CD4-positive, alpha-beta T cell (primary cell): Measurements from ENCODE around the gene SH3BP1. TPM values are rescaled to one million over a fixed set of nuclear protein-coding genes. Genes with fewer than 3 reads are reported as not detected.

Experiments used
- ATAC-seq: fragments of 200-7000 bp; cut with Tn5 transposase; one replicate; pipeline ENCODE4 v1.10.0; 2022; ENCODE audit warnings: mild to moderate bottlenecking; ENCODE audit not compliant: poor library complexity
- CTCF ChIA-PET: fragments of 350-600 bp; sonication (Branson Sonifier 250); formaldehyde crosslinking; loops from one replicate; lab custom pipeline; 2021; ENCODE audit warnings: antibody characterized with exemption, inconsistent platforms; lab: Charles Lee
- POLR2A ChIA-PET: fragments of 350-600 bp; sonication (Branson Sonifier 250); formaldehyde crosslinking; loops from one replicate; lab custom pipeline; 2021; ENCODE audit warnings: antibody characterized with exemption, inconsistent platforms; lab: Charles Lee
- DNase-seq, 14 experiments: peaks; one replicate each; pipeline ENCODE4 v3.0.0-alpha.2; 2013 to 2020; ENCODE audit warnings: mixed read lengths in 2 of 14
- H3K27ac ChIP-seq, 2 donors: one replicate each; pipeline versions ENCODE4 v1.5.1 to v1.7.0; 2013; ENCODE audit warnings: low read length in 2 of 2, low read depth in 1 of 2, mild to moderate bottlenecking in 1 of 2
- H3K27me3 ChIP-seq, 2 experiments: 1 replicate in 1 of 2; 2 replicates in 1 of 2; pipeline versions ENCODE4 v1.6.1 to v1.7.0; 2013; ENCODE audit warnings: low read length in 2 of 2, control low read depth in 1 of 2, mild to moderate bottlenecking in 1 of 2, moderate library complexity in 1 of 2; ENCODE audit not compliant: insufficient read depth in 2 of 2, control insufficient read depth in 1 of 2
- H3K36me3 ChIP-seq: one replicate; pipeline ENCODE4 v1.6.1; 2013; ENCODE audit warnings: low read length, control low read depth; ENCODE audit not compliant: insufficient read depth
- H3K4me1 ChIP-seq: one replicate; pipeline ENCODE4 v1.6.1; 2013; ENCODE audit warnings: low read length, control low read depth; ENCODE audit not compliant: insufficient read depth
- H3K4me3 ChIP-seq: one replicate; pipeline ENCODE4 v1.5.1; 2013; ENCODE audit warnings: mild to moderate bottlenecking, low read length, moderate library complexity
- H3K9me3 ChIP-seq, 2 experiments: 1 replicate in 1 of 2; 2 replicates in 1 of 2; pipeline versions ENCODE4 v1.6.1 to v1.7.0; 2013; ENCODE audit warnings: low read length in 2 of 2, mild to moderate bottlenecking in 2 of 2, control low read depth in 1 of 2, moderate library complexity in 1 of 2; ENCODE audit not compliant: control insufficient read depth in 1 of 2, insufficient read depth in 1 of 2
- H3K27ac Mint-ChIP-seq: one replicate; pipeline ENCODE4 v1.8.0; 2020; ENCODE audit warnings: mixed read lengths
- H3K27me3 Mint-ChIP-seq: one replicate; pipeline ENCODE4 v1.8.0; 2021; ENCODE audit warnings: mixed read lengths
- H3K36me3 Mint-ChIP-seq: one replicate; pipeline ENCODE4 v1.8.0; 2021; ENCODE audit warnings: low read depth, mixed read lengths
- H3K4me1 Mint-ChIP-seq: one replicate; pipeline ENCODE4 v1.8.0; 2021; ENCODE audit warnings: low read depth, mixed read lengths
- H3K4me3 Mint-ChIP-seq: one replicate; pipeline ENCODE4 v1.8.0; 2020; ENCODE audit warnings: mild to moderate bottlenecking, mixed read lengths
- H3K9me3 Mint-ChIP-seq: one replicate; pipeline ENCODE4 v1.8.0; 2020; ENCODE audit warnings: mixed read lengths
- intact Hi-C, 2 experiments: fragments of 100-400 bp; cut with DNase I in 1 of 2; cut with micrococcal nuclease in 1 of 2; formaldehyde crosslinking; loops; one replicate each; pipeline versions ENCODE4 v1.15.1 to v1.9.0; 2023 to 2025; cut with DNase I, micrococcal nuclease
- total RNA-seq, 174 experiments: library from RNA in 2 of 174; stranded (reverse) in 2 of 174; gene quantifications; one replicate each; pipeline ENCODE4 v1.2.3 and lab custom pipeline; 2021 to 2026
- TF ChIP-seq, protein P1 (sequence below): fragments of 200-600 bp; IDR thresholded peaks from one replicate; pipeline ENCODE4 v1.8.0; 2022; ENCODE audit warnings: antibody characterized with exemption, mild to moderate bottlenecking

SH3BP1 gene
- total RNA-seq, 2 experiments from 2014 or later = 46.9 to 49.0 TPM

GRCh38 chr22:37631448-37632173 is 7.9 kb upstream of the SH3BP1 start:
- Mint-ChIP-seq H3K4me1 (peaks cover 68% of the 10 kb centered on the region), H3K27ac (peak overlapping the region; percentile 94), H3K9me3 (no peaks in the 10 kb centered on the region), H3K27me3 (no peaks in the 10 kb centered on the region), H3K4me3 (peak overlapping the region; percentile 25), H3K36me3 (peaks cover 4% of the 10 kb centered on the region)
- peak overlapping the region; percentile 65 to 86 for H3K27ac ChIP-seq
- POLR2A ChIA-PET = interaction anchor here (1.3 to 5.2 kb wide), 5 partner anchors 9 to 45 kb away, joined by 3 to 43 read pairs (median 23); partner anchors contain the start of genes GGA1, LGALS1 and PDXP
- H3K9me3 ChIP-seq = no peaks in the 10 kb centered on the region
- H3K36me3 ChIP-seq = peaks cover 23% of the 10 kb centered on the region
- CTCF ChIA-PET = interaction anchor here (2.1 to 8.6 kb wide), 4 partner anchors 12 to 50 kb away, joined by 7 to 49 read pairs (median 16); partner anchors contain the start of gene GGA1
- TF ChIP-seq, protein P1, sequence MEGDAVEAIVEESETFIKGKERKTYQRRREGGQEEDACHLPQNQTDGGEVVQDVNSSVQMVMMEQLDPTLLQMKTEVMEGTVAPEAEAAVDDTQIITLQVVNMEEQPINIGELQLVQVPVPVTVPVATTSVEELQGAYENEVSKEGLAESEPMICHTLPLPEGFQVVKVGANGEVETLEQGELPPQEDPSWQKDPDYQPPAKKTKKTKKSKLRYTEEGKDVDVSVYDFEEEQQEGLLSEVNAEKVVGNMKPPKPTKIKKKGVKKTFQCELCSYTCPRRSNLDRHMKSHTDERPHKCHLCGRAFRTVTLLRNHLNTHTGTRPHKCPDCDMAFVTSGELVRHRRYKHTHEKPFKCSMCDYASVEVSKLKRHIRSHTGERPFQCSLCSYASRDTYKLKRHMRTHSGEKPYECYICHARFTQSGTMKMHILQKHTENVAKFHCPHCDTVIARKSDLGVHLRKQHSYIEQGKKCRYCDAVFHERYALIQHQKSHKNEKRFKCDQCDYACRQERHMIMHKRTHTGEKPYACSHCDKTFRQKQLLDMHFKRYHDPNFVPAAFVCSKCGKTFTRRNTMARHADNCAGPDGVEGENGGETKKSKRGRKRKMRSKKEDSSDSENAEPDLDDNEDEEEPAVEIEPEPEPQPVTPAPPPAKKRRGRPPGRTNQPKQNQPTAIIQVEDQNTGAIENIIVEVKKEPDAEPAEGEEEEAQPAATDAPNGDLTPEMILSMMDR = no peak
- H3K27me3 ChIP-seq = no peaks in the 10 kb centered on the region
- no peak for ATAC-seq
- peak overlapping the region; percentile 12 for H3K4me3 ChIP-seq
- H3K4me1 ChIP-seq = peaks cover 85% of the 10 kb centered on the region
- intact Hi-C loops = no loop called here
- peak in 2 of 14 experiments; percentile 56 to 70 for DNase-seq

- H3K27ac ChIP-seq = peak overlapping the region; percentile 65 to 86
- no peaks in the 10 kb centered on the region for H3K9me3 ChIP-seq
- intact Hi-C loops = no loop called here
- Mint-ChIP-seq H3K36me3 (peaks cover 4% of the 10 kb centered on the region), H3K9me3 (no peaks in the 10 kb centered on the region), H3K4me3 (peak overlapping the region; percentile 58), H3K27me3 (no peaks in the 10 kb centered on the region), H3K4me1 (peaks cover 68% of the 10 kb centered on the region), H3K27ac (peak overlapping the region; percentile 94)
- peaks cover 85% of the 10 kb centered on the region for H3K4me1 ChIP-seq
- CTCF ChIA-PET = interaction anchor here (1.1 to 8.6 kb wide), 4 partner anchors 11 to 49 kb away, joined by 5 to 49 read pairs (median 16); partner anchors contain the start of gene GGA1
- H3K4me3 ChIP-seq = peak overlapping the region; percentile 12
- TF ChIP-seq, protein P1 = no peak
- H3K27me3 ChIP-seq = no peaks in the 10 kb centered on the region
- peaks cover 22% of the 10 kb centered on the region for H3K36me3 ChIP-seq
- no peak for DNase-seq
- ATAC-seq = no peak
- POLR2A ChIA-PET = interaction anchor here (0.8 to 5.2 kb wide), 11 partner anchors 7 to 54 kb away, joined by 3 to 43 read pairs (median 6); partner anchors contain the start of genes GGA1, LGALS1, NOL12 and PDXP
These were observed 7.0 kb upstream of the SH3BP1 start for GRCh38 chr22:37632174-37633088.

DNA sequence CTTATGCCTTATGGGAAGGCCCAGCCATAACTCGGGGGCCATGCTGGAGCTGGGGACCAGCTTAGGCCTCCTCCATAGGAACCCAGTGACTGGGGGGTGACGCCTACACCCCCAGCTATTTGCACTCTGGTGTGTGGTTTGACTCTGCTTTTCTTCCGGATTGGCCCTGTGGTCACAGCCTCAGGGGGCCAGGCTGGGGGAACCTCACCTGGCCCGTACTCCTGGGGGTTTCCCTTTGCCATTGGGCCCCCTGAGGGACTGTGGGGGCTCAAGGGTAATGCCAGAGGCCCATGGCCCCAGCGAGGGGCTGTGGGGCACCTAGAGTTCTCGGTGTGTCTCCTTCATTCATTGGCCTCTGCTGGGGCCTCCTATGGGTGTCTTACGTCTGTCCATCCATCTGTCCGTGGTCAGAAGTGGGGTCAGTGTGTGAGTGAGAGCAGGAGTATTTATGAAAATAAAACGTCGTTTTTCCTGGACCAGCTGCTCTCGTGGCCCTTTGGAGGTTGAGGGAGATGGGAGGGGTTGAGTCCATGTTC is 6.3 kb upstream of the SH3BP1 start:
- H3K36me3 ChIP-seq = peaks cover 21% of the 10 kb centered on the region
- intact Hi-C loops = no loop called here
- CTCF ChIA-PET = interaction anchor here (1.1 to 8.6 kb wide), 6 partner anchors 10 to 95 kb away, joined by 3 to 49 read pairs (median 10); partner anchors contain the start of gene GGA1
- Mint-ChIP-seq H3K27ac (peak overlapping the region; percentile 94), H3K4me3 (peak overlapping the region; percentile 58), H3K36me3 (peaks cover 4% of the 10 kb centered on the region), H3K9me3 (no peaks in the 10 kb centered on the region), H3K4me1 (peaks cover 68% of the 10 kb centered on the region), H3K27me3 (no peaks in the 10 kb centered on the region)
- H3K27ac ChIP-seq = peak overlapping the region; percentile 65 to 86
- H3K27me3 ChIP-seq = no peaks in the 10 kb centered on the region
- TF ChIP-seq, protein P1 = no peak
- POLR2A ChIA-PET = interaction anchor here (0.8 to 5.2 kb wide), 10 partner anchors 8 to 53 kb away, joined by 3 to 43 read pairs (median 8); partner anchors contain the start of genes GGA1, LGALS1, NOL12 and PDXP
- H3K9me3 ChIP-seq = no peaks in the 10 kb centered on the region
- H3K4me3 ChIP-seq = peak overlapping the region; percentile 34
- DNase-seq = peak in 3 of 14 experiments; percentile 62 to 76 (median 69)
- H3K4me1 ChIP-seq = peaks cover 85% of the 10 kb centered on the region
- peak; percentile 37 for ATAC-seq
